Activated naive CD4-positive, alpha-beta T cell treated with anti-CD3 and anti-CD28 coated beads, Interleukin-2, amount 10 ng/mL, durations not matched to agents 7 days and 5 days (primary cell): ENCODE data around the gene RPRD2.

Experiments
- CTCF ChIA-PET: fragments of 350-600 bp; sonication (Branson Sonifier 250); formaldehyde crosslinking; loops from one replicate; lab custom pipeline; 2021; ENCODE audit warnings: antibody characterized with exemption; lab: Charles Lee
- DNase-seq: peaks from one replicate; pipeline ENCODE4 v3.0.0-alpha.2; 2020
- H3K27ac Mint-ChIP-seq: one replicate; pipeline ENCODE4 v1.8.0; 2021; ENCODE audit warnings: mild to moderate bottlenecking, moderate library complexity, mixed read lengths
- H3K27me3 Mint-ChIP-seq: one replicate; pipeline ENCODE4 v1.8.0; 2021; ENCODE audit warnings: mild to moderate bottlenecking, mixed read lengths
- H3K36me3 Mint-ChIP-seq: one replicate; pipeline ENCODE4 v1.8.0; 2021; ENCODE audit warnings: mixed read lengths
- H3K4me1 Mint-ChIP-seq: one replicate; pipeline ENCODE4 v1.8.0; 2021; ENCODE audit warnings: mixed read lengths
- H3K4me3 Mint-ChIP-seq: one replicate; pipeline ENCODE4 v1.8.0; 2021; ENCODE audit warnings: mild to moderate bottlenecking, moderate library complexity, mixed read lengths
- H3K9me3 Mint-ChIP-seq: one replicate; pipeline ENCODE4 v1.8.0; 2021; ENCODE audit warnings: mixed read lengths

Gene RPRD2

DNA sequence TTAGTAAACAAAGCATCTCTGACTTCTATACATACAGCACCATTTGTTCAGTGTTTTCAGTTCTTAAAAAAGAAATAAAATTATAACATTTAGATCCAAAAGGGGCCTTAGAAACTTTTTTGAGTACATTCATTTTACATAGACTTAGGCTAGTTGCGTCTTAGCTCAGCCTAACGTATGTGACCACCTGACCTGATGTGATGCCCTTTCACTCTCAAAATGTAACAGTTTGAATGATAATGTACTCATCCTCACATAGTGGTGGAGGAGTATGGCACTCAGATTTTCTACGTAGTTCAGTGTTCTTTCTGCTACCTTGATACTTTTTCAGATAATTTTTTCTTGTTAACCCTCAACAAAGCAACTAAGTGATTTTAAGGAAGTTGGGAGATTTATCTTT lies 43.4 kb downstream of the RPRD2 start:
- CTCF ChIA-PET = no interaction called here
- H3K4me3 Mint-ChIP-seq = no peak overlapping the region
- H3K4me1 Mint-ChIP-seq = peaks cover 7% of the 10 kb centered on the region
- no peak overlapping the region for H3K27ac Mint-ChIP-seq
- H3K27me3 Mint-ChIP-seq = no peaks in the 10 kb centered on the region
- H3K36me3 Mint-ChIP-seq = peaks cover 3% of the 10 kb centered on the region
- DNase-seq = no peak
- no peaks in the 10 kb centered on the region for H3K9me3 Mint-ChIP-seq

GRCh38 chr1:150408800-150409199 lies 44.9 kb downstream of the RPRD2 start:
- CTCF ChIA-PET = no interaction called here
- Mint-ChIP-seq H3K9me3 (no peaks in the 10 kb centered on the region), H3K36me3 (peaks cover 2% of the 10 kb centered on the region), H3K27ac (no peak overlapping the region), H3K4me3 (no peak overlapping the region), H3K4me1 (peaks cover 7% of the 10 kb centered on the region), H3K27me3 (no peaks in the 10 kb centered on the region)
- no peak for DNase-seq

GRCh38 chr1:150409504-150410362 lies 45.8 kb downstream of the RPRD2 start:
- DNase-seq = no peak
- CTCF ChIA-PET = interaction anchor here (0.6 kb wide), 1 partner anchor 25 kb away, joined by 6 read pairs; no protein-coding TSS in a partner anchor
- no peak overlapping the region for H3K27ac Mint-ChIP-seq
- H3K36me3 Mint-ChIP-seq = peaks cover 2% of the 10 kb centered on the region
- H3K4me1 Mint-ChIP-seq = peaks cover 6% of the 10 kb centered on the region
- no peaks in the 10 kb centered on the region for H3K27me3 Mint-ChIP-seq
- no peak overlapping the region for H3K4me3 Mint-ChIP-seq
- H3K9me3 Mint-ChIP-seq = no peaks in the 10 kb centered on the region

DNA sequence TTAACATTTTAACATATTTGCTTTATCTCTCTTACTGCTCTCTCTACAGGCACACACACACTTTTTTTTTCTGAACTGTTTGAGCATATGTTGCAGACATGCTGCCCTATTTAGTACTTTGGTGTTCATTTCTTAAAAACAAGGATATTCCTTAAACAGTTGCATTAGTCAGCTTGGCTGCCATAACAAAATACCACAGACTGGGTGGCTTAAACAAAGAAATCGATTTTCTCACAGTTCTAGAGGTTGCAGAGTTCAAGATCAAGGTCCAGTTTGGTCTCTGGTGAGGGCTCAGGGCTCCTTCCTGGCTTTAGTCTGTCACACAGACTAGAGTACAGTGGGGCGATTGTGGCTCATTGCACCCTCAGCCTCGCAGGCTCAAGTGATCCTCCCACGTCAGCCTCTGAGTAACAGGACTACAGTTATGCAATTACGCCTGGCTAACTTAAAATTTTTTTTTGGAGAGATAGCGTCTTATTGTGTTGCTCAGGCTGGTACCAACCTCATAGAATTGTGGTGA lies 46.7 kb downstream of the RPRD2 start:
- peaks cover 2% of the 10 kb centered on the region for H3K36me3 Mint-ChIP-seq
- no peaks in the 10 kb centered on the region for H3K9me3 Mint-ChIP-seq
- H3K27me3 Mint-ChIP-seq = no peaks in the 10 kb centered on the region
- no peak overlapping the region for H3K4me3 Mint-ChIP-seq
- peaks cover 4% of the 10 kb centered on the region for H3K4me1 Mint-ChIP-seq
- DNase-seq = no peak
- H3K27ac Mint-ChIP-seq = no peak overlapping the region
- CTCF ChIA-PET = no interaction called here

DNA sequence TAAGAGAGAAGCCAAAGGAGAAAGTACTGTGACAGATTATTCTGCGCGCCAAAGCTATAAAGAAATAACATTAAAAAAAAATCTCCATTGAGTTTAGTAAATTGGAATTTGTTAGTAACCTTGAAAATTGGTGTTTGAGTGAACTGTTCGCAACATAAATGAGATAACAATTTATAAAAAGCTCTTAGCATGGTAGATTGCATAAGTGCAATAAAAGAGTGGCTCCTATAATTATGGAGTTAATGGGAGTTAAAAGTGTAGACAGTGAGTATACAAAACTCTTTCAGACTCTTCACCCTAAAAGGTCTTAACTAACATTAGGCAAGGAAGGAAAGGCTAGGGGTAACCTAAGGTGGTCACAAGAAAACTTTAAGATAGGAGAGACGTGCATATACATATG lies 50.6 kb downstream of the RPRD2 start:
- CTCF ChIA-PET = interaction anchor here (1.0 kb wide), 1 partner anchor 159 kb away, joined by 3 read pairs; no protein-coding TSS in a partner anchor
- H3K27me3 Mint-ChIP-seq = no peaks in the 10 kb centered on the region
- no peak overlapping the region for H3K27ac Mint-ChIP-seq
- H3K4me1 Mint-ChIP-seq = peaks cover 7% of the 10 kb centered on the region
- peaks cover 13% of the 10 kb centered on the region for H3K36me3 Mint-ChIP-seq
- H3K4me3 Mint-ChIP-seq = no peak overlapping the region
- no peak for DNase-seq
- no peaks in the 10 kb centered on the region for H3K9me3 Mint-ChIP-seq

DNA sequence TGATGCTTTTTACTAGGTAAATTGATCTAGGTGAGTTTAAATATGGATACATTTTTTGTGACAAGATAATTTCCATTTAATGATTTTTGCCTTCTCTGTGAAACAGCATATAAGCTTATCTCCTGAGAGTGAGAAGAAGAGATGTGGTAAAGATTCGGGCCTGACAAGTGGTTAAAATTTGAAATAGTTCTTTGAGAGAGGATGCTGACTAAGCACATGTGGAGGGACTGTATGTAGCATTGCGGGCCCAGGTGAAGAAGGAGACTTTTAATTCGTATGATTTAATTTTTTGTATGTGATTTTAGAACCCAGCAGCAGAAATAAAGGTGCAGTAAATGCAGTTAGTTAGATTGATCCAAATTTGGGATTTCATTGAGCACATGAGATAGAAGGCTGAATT lies 51.9 kb downstream of the RPRD2 start:
- Mint-ChIP-seq H3K27ac (no peak overlapping the region), H3K4me3 (no peak overlapping the region), H3K36me3 (peaks cover 20% of the 10 kb centered on the region), H3K4me1 (peaks cover 7% of the 10 kb centered on the region), H3K9me3 (no peaks in the 10 kb centered on the region), H3K27me3 (no peaks in the 10 kb centered on the region)
- DNase-seq = no peak
- CTCF ChIA-PET = no interaction called here

DNA sequence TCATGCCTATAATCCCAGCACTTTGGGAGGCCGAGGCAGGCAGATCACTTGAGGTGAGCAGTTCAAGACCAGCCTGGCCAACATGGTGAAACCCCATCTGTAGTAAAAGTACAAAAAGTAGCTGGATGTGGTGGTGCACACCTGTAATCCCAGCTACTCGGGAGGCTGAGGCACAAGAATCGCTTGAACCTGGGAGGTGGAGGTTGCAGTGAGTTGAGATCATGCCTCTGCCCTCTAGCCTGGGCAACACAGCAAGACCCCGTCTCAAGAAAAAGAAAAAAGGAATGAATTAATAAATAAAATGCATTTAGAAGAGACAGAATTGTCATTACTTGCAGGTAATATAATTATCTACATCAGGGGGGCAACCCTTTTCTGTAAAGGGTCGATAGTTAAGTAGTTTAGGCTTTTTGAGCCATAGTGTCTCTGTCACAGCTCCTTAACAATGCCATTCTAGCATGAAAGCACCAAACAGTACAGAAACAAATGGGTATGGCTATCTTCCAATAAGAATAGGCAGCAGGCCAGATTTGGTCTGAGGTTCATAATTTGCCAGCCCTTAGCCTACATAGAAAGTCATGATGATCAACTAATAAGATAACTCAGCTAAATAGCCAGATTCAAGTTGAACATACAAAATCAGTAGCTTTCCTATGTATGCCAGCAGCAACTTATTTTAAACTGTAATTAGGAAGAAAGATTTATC lies 56.8 kb downstream of the RPRD2 start:
- H3K27me3 Mint-ChIP-seq = no peaks in the 10 kb centered on the region
- CTCF ChIA-PET = interaction anchor here (0.7 kb wide), 1 partner anchor 37 kb away, joined by 4 read pairs; no protein-coding TSS in a partner anchor
- DNase-seq = no peak
- H3K36me3 Mint-ChIP-seq = peaks cover 23% of the 10 kb centered on the region
- peaks cover 7% of the 10 kb centered on the region for H3K4me1 Mint-ChIP-seq
- H3K4me3 Mint-ChIP-seq = no peak overlapping the region
- H3K27ac Mint-ChIP-seq = no peak overlapping the region
- no peaks in the 10 kb centered on the region for H3K9me3 Mint-ChIP-seq

GRCh38 chr1:150422541-150422940 lies 58.6 kb downstream of the RPRD2 start:
- Mint-ChIP-seq H3K27ac (no peak overlapping the region), H3K27me3 (no peaks in the 10 kb centered on the region), H3K36me3 (peaks cover 22% of the 10 kb centered on the region), H3K4me1 (peaks cover 3% of the 10 kb centered on the region), H3K9me3 (no peaks in the 10 kb centered on the region), H3K4me3 (no peak overlapping the region)
- DNase-seq = no peak
- CTCF ChIA-PET = no interaction called here

DNA sequence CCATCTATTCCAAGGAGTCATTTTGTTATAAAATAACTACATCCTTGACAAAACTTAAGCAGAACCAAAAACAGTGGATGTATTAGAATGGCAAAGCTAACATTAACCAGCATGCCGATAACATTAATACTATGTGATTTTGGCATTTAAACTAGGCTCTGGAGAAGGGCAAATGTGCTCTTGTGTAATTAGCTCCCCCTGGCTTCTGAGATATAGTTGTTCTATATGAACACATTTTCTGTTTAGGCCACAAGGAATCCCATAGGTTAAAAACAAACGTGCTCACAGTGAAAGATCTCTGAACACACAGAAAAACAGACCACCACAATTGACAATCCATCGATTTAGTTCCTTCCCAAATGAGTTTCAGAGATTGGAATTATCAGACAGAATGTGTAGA lies 65.9 kb downstream of the RPRD2 start:
- peaks cover 12% of the 10 kb centered on the region for H3K36me3 Mint-ChIP-seq

GRCh38 chr1:150441121-150441520 lies 77.2 kb downstream of the RPRD2 start:
- H3K9me3 Mint-ChIP-seq = no peaks in the 10 kb centered on the region
- CTCF ChIA-PET = no interaction called here
- no peak overlapping the region for H3K27ac Mint-ChIP-seq
- H3K4me3 Mint-ChIP-seq = no peak overlapping the region
- no peaks in the 10 kb centered on the region for H3K4me1 Mint-ChIP-seq
- no peak for DNase-seq
- H3K36me3 Mint-ChIP-seq = peaks cover 34% of the 10 kb centered on the region
- H3K27me3 Mint-ChIP-seq = no peaks in the 10 kb centered on the region

More for the DNA sequence above, 65.9 kb downstream of the RPRD2 start:
- H3K4me1 Mint-ChIP-seq = peaks cover 2% of the 10 kb centered on the region
- CTCF ChIA-PET = interaction anchor here (0.6 to 2.0 kb wide), 2 partner anchors 101 to 174 kb away, joined by 3 to 6 read pairs; no protein-coding TSS in a partner anchor
- H3K27ac Mint-ChIP-seq = peak overlapping the region; percentile 0
- no peaks in the 10 kb centered on the region for H3K9me3 Mint-ChIP-seq
- no peaks in the 10 kb centered on the region for H3K27me3 Mint-ChIP-seq
- no peak overlapping the region for H3K4me3 Mint-ChIP-seq
- DNase-seq = no peak

- no peak overlapping the region for H3K27ac Mint-ChIP-seq
- H3K27me3 Mint-ChIP-seq = no peaks in the 10 kb centered on the region
- no peaks in the 10 kb centered on the region for H3K9me3 Mint-ChIP-seq
- no peak overlapping the region for H3K4me3 Mint-ChIP-seq
- no peak for DNase-seq
- H3K4me1 Mint-ChIP-seq = no peaks in the 10 kb centered on the region
- peaks cover 48% of the 10 kb centered on the region for H3K36me3 Mint-ChIP-seq
- CTCF ChIA-PET = no interaction called here
These were observed 80.3 kb downstream of the RPRD2 start for GRCh38 chr1:150444232-150444631.

GRCh38 chr1:150456146-150456647 lies 92.2 kb downstream of the RPRD2 start:
- peaks cover 36% of the 10 kb centered on the region for H3K36me3 Mint-ChIP-seq
- H3K4me1 Mint-ChIP-seq = peaks cover 8% of the 10 kb centered on the region
- no peak overlapping the region for H3K4me3 Mint-ChIP-seq
- H3K27me3 Mint-ChIP-seq = no peaks in the 10 kb centered on the region
- H3K27ac Mint-ChIP-seq = no peak overlapping the region
- DNase-seq = no peak
- CTCF ChIA-PET = interaction anchor here (0.6 kb wide), 1 partner anchor 189 kb away, joined by 4 read pairs; no protein-coding TSS in a partner anchor
- no peaks in the 10 kb centered on the region for H3K9me3 Mint-ChIP-seq

DNA sequence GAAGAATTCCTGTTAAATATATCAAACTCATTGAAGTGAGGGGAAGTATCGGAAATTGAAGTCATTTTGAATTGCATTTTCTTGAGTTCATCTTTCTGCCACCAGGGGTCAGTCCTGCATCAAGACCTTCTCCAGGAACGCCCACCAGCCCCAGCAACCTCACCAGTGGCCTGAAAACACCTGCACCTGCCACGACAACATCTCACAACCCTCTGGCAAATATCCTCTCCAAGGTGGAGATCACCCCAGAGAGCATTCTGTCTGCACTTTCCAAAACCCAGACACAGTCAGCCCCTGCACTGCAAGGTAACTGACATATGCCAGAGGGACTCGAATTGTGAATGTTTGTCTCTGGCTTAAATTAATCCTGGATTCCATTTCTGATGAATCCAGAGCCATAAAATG lies 100.5 kb downstream of the RPRD2 start:
- Mint-ChIP-seq H3K9me3 (no peaks in the 10 kb centered on the region), H3K4me3 (no peak overlapping the region), H3K27me3 (no peaks in the 10 kb centered on the region), H3K27ac (no peak overlapping the region), H3K4me1 (peaks cover 3% of the 10 kb centered on the region), H3K36me3 (peaks cover 24% of the 10 kb centered on the region)
- CTCF ChIA-PET = interaction anchor here (1.2 to 1.4 kb wide), 2 partner anchors 69 to 72 kb away, joined by 5 to 11 read pairs; no protein-coding TSS in a partner anchor
- peak; percentile 80 for DNase-seq

DNA sequence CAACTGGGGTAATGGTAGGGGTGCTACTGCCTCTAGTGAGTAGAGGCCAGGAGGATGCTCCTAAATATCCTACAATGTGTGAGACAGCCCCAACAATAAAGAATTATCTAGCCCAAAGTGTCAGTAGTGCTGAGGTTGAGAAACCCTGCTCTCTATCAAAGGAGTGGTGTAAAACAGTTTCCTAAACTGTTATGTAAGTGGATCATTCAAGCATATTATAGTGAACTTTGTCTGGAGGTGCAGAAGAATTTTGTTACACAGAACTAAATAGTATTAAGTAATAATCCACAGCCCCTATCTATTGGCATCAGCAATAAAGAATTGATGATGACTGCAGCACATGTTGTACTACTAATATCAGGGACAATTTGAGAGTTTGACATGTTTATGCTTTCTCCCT lies 103.0 kb downstream of the RPRD2 start:
- Mint-ChIP-seq H3K36me3 (peaks cover 33% of the 10 kb centered on the region), H3K4me1 (no peaks in the 10 kb centered on the region), H3K9me3 (no peaks in the 10 kb centered on the region), H3K4me3 (no peak overlapping the region), H3K27ac (no peak overlapping the region), H3K27me3 (no peaks in the 10 kb centered on the region)
- no peak for DNase-seq
- CTCF ChIA-PET = no interaction called here
